ENCODE measurements around the gene GPR34.
"Not testable (repeated sequence)": the region's sequence is repeated elsewhere in the genome, so short reads cannot be mapped to it uniquely, and the experiment has no call there.

GPR34 gene

GRCh38 chrX:41688835-41689234, at the start of gene GPR34:
Gene GPR34 (plus strand): TSS chrX:41688973. CDS start chrX:41695634, 6,661 bp downstream.
- H3K27ac ChIP-seq (ENCODE audit: low read depth, low read length, poor library complexity, severe bottlenecking), result peak within 1 kb of the TSS; percentile 60
- H3F3A ChIP-seq (ENCODE audit: insufficient read depth, low read length), result no peaks in the 10 kb centered on the region
- H3K9ac ChIP-seq (ENCODE audit: low read length), result peak within 1 kb of the TSS; percentile 32
- no peaks in the 10 kb centered on the region for H3K9me2 ChIP-seq (ENCODE audit: low read depth, low read length)
- H3K4me2 ChIP-seq (ENCODE audit: low read length), result peak within 1 kb of the TSS; percentile 55
- H3K36me3 ChIP-seq (ENCODE audit: insufficient read depth, low read length), result peaks cover 4% of the 10 kb centered on the region; the same call in 1 of the 2 replicates
- no peak within 1 kb of the TSS for H2AFZ ChIP-seq (ENCODE audit: low read length)
- H3K9me3 ChIP-seq (ENCODE audit: low read length), result no peaks in the 10 kb centered on the region
- no peaks in the 10 kb centered on the region for H4K20me1 ChIP-seq (ENCODE audit: insufficient read depth, low read length)
- no peaks in the 10 kb centered on the region for H3K79me2 ChIP-seq (ENCODE audit: insufficient read depth, low read length)
- peak within 1 kb of the TSS; percentile 23 for H3K4me3 ChIP-seq (ENCODE audit: low read depth, low read length, poor library complexity, severe bottlenecking)
- no peaks in the 10 kb centered on the region for H3K27me3 ChIP-seq (ENCODE audit: insufficient read depth, low read length)
- TF ChIP-seq EZH2 (IDR thresholded peaks at IDR 0.05; ENCODE audit: borderline replicate concordance, low read length) (no peak), CTCF (IDR thresholded peaks at IDR 0.05; ENCODE audit: low read length) (no peak)
- H3K4me1 ChIP-seq (ENCODE audit: insufficient read depth, low read length, severe bottlenecking), result peaks cover 68% of the 10 kb centered on the region

GRCh38 chrX:41646201-41646600, 42.6 kb upstream of the GPR34 start:
- not testable (repeated sequence) for H3K9me3 ChIP-seq (ENCODE audit: low read length); H3K27ac ChIP-seq (ENCODE audit: low read depth, low read length, poor library complexity, severe bottlenecking); H3K9me2 ChIP-seq (ENCODE audit: low read depth, low read length)

DNA sequence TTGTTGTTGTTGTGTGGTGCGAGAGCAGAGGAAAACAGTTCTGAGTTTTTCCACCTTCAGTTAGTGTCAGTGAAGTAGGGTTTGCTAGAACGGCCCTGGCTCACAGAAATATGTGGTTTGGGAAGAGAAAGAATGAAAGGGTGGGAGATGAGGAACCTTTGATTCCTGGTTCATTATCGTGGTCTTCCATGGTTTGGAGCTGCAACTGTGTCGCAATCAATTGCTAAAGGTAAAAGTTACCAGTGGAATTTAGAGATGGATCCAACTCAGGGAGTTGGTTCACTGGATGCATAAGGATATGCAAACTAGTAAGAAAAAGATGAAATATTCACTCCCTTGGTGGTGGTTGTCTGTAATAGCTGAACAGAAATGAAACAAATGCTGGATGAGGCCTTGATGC, 35.6 kb upstream of the GPR34 start:
- H3F3A ChIP-seq (ENCODE audit: insufficient read depth, low read length), result no peaks in the 10 kb centered on the region
- no peak for TF ChIP-seq CTCF (IDR thresholded peaks at IDR 0.05; ENCODE audit: low read length)
- TF ChIP-seq EZH2 (IDR thresholded peaks at IDR 0.05; ENCODE audit: borderline replicate concordance, low read length), result no peak

More at GRCh38 chrX:41646201-41646600, 42.6 kb upstream of the GPR34 start:
- not testable (repeated sequence) for H3K4me2 ChIP-seq (ENCODE audit: low read length); H3K9ac ChIP-seq (ENCODE audit: low read length); H3K4me1 ChIP-seq (ENCODE audit: insufficient read depth, low read length, severe bottlenecking); H3K27me3 ChIP-seq (ENCODE audit: insufficient read depth, low read length); H3K36me3 ChIP-seq (ENCODE audit: insufficient read depth, low read length); H3F3A ChIP-seq (ENCODE audit: insufficient read depth, low read length); H4K20me1 ChIP-seq (ENCODE audit: insufficient read depth, low read length); H2AFZ ChIP-seq (ENCODE audit: low read length); H3K79me2 ChIP-seq (ENCODE audit: insufficient read depth, low read length); H3K4me3 ChIP-seq (ENCODE audit: low read depth, low read length, poor library complexity, severe bottlenecking)

DNA sequence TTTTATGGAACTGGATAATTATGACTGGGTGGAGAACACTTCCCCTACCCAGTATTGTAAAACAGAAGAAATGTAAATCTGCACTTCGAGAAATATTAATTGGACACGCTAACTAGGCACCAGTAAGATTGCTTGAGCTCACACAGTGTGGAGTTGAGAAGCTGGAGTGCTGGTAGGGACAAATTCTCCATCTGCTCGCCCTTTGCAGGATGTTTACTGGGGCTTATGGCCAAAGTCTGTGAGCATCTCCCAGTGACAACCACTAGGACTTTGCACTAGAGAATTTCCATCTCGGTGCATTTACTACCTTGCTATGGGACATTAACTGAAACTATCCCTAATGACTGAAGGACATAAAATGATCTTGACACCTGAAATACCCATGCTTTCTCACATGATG, 33.7 kb upstream of the GPR34 start:
- no peak overlapping the region for H3K4me3 ChIP-seq (ENCODE audit: low read depth, low read length, poor library complexity, severe bottlenecking)
- H3K9me3 ChIP-seq (ENCODE audit: low read length), result no peaks in the 10 kb centered on the region
- H3K9ac ChIP-seq (ENCODE audit: low read length), result no peak overlapping the region
- H3K79me2 ChIP-seq (ENCODE audit: insufficient read depth, low read length), result no peaks in the 10 kb centered on the region
- peaks cover 37% of the 10 kb centered on the region for H3K36me3 ChIP-seq (ENCODE audit: insufficient read depth, low read length)
- H3K27me3 ChIP-seq (ENCODE audit: insufficient read depth, low read length), result no peaks in the 10 kb centered on the region
- no peaks in the 10 kb centered on the region for H3K9me2 ChIP-seq (ENCODE audit: low read depth, low read length)
- no peaks in the 10 kb centered on the region for H3K4me1 ChIP-seq (ENCODE audit: insufficient read depth, low read length, severe bottlenecking)
- no peaks in the 10 kb centered on the region for H4K20me1 ChIP-seq (ENCODE audit: insufficient read depth, low read length)
- H3K27ac ChIP-seq (ENCODE audit: low read depth, low read length, poor library complexity, severe bottlenecking), result no peak overlapping the region
- no peaks in the 10 kb centered on the region for H3F3A ChIP-seq (ENCODE audit: insufficient read depth, low read length)
- no peak overlapping the region for H3K4me2 ChIP-seq (ENCODE audit: low read length)
- H2AFZ ChIP-seq (ENCODE audit: low read length), result no peak overlapping the region
- TF ChIP-seq CTCF (IDR thresholded peaks at IDR 0.05; ENCODE audit: low read length) (no peak), EZH2 (IDR thresholded peaks at IDR 0.05; ENCODE audit: borderline replicate concordance, low read length) (no peak)

More for the DNA sequence above, 35.6 kb upstream of the GPR34 start:
- Histone ChIP-seq H3K9me2 (ENCODE audit: low read depth, low read length) (no peaks in the 10 kb centered on the region), H3K27ac (ENCODE audit: low read depth, low read length, poor library complexity, severe bottlenecking) (no peak overlapping the region), H2AFZ (ENCODE audit: low read length) (no peak overlapping the region), H4K20me1 (ENCODE audit: insufficient read depth, low read length) (no peaks in the 10 kb centered on the region), H3K27me3 (ENCODE audit: insufficient read depth, low read length) (no peaks in the 10 kb centered on the region), H3K4me3 (ENCODE audit: low read depth, low read length, poor library complexity, severe bottlenecking) (no peak overlapping the region), H3K4me2 (ENCODE audit: low read length) (no peak overlapping the region), H3K79me2 (ENCODE audit: insufficient read depth, low read length) (no peaks in the 10 kb centered on the region), H3K4me1 (ENCODE audit: insufficient read depth, low read length, severe bottlenecking) (no peaks in the 10 kb centered on the region), H3K36me3 (ENCODE audit: insufficient read depth, low read length) (peaks cover 24% of the 10 kb centered on the region), H3K9ac (ENCODE audit: low read length) (no peak overlapping the region), H3K9me3 (ENCODE audit: low read length) (no peaks in the 10 kb centered on the region)
